HG02885 (cell line): ENCODE data around the gene PTCH1.

ENCODE experiments used
- ATAC-seq: cut with Tn5 transposase; IDR thresholded peaks from one replicate; pipeline ENCODE4 v1.9.1; 2021; ENCODE audit warnings: mild to moderate bottlenecking; ENCODE audit not compliant: unreplicated experiment, poor library complexity

PTCH1 gene

DNA sequence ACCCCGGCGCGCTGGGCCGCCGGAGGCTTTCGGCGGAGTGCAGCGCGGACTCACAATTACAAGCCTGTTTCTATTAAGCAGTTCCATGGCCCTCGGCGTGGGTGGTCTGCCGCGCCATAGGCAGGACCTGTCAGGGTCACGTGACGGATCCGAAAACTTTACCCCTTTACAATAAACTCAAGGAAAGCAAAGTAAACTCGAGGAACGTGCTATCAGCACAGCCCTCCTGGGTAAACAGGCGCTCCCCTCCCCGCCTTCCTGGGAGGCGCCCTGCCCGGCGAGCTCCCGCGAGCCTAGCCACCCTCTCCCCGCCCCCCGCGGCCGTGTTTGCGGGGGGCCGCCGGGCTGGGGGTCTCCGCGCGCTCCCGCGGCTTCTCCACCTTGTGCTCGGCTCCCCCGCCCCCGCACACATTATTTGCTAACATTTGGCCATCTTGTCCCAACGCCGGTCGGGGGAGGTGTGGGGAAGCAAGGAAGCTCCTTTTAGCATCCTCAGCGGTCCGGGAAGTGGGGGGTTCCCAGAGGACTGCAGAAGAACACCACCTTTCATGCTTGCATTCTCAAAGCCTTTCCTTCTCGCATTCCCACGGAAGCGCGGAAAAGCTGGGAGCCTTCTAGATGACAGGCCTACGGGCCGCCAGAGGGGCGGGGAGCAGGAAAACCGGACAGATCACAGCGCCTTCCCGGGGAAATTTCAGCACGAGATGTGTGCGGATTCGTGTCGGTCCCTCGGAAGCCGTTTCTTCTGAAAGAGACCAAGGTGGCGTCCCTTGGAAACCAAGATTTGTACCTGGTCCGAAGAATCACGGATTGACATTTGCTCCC, at the start of gene PTCH1:
Gene PTCH1, minus strand, starts transcription at position 238 of the 825 bp plus-strand sequence.
- ATAC-seq = no peak

- ATAC-seq = no peak
Measured at GRCh38 chr9:95565982-95566381, 49.2 kb upstream of the PTCH1 start.

- ATAC-seq = no peak
Measured at GRCh38 chr9:95561913-95562312, 45.1 kb upstream of the PTCH1 start.

GRCh38 chr9:95557142-95557541, 40.4 kb upstream of the PTCH1 start:
- ATAC-seq = no peak

GRCh38 chr9:95556521-95556920, 39.8 kb upstream of the PTCH1 start:
- no peak for ATAC-seq

DNA sequence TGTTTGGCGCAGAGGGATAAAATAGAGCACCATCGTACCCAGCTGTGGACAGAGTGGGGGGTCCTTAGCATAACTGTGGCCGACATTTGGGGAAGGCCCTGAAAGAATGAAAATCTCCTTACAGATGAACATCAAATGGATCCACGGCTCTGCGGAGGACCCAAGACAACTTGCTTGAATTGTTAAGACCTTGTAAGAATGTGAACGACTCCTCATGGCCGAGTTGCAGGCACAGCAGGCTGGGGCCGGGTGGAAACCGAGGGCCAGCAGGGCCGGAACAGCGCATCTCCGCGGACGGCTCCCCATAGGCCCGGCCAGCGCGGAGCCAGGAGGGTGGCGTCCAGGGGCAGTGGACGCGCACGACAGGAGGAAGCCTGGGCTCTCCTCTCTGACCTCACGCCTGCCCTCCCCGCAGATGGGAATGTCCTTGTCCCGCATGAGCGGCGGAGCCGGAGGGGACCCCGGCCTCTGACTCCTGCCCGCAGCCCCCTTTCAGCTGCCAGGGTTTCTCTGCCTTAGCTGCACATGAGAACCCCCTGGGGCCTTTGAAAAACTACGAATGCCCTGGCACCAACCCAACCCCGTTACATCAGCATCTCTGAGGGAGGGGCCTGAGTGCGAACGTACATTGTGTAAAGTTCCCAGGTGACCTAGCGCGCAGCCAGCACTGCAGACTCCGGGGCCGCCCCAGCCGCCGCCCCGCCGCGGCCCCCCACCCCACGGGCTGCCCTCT, 36.2 kb upstream of the PTCH1 start:
- no peak for ATAC-seq

DNA sequence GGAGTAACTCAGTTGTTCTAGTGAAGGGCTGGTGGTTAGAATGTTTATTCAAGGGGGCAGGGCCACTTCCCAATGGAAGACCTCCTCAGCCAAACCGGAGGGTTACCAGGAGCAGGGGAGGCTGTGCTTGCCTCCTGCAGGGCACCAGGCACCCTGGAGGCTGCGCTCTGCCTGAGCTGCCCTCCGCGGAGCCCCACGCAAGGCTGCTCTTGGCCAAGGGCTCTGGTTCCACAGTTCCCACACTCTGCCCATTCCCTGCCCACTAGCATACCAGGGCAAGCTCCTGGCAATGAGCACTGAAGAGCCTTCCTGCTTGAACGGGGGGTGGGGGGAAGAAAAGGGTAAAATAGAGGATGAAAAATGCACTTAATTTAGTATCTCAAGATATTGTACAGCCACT, 35.5 kb upstream of the PTCH1 start:
- ATAC-seq = no peak

GRCh38 chr9:95551406-95551805, 34.6 kb upstream of the PTCH1 start:
- ATAC-seq = no peak

DNA sequence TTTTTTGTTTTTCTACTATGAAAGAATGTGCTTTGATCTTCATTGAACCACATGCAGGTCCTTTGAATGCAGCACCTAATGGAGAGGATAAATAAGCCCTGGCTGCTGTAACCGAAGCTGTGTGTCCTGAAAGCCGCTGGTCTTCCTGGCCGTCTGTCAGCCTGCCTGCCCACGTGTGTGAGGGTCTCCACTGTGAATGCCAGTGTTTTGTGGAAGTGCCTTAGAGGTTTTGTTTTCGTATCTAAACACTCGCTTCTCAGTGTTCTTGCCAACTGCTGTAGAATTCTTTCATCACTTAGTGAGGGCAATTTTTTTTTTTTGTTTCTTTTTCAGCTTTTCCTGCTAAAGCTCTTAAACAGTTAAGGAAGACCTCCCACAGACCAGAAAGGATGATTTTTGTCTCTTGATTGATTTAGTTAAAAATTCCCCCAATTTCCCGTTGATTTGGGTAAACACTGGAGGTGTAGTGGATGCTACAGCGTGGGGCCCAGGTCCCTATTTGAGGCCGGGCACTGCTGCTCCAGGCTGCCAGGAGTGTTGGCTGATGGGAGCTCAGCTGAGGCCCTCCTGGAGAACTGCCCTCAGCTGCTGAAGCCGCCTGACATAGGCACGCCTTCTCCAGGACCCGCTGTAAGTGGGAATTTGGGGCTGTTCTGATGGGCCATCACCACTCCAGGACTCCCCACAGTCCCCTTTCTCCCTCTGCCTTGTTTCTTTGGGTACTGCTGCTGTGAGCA, 29.2 kb upstream of the PTCH1 start:
- no peak for ATAC-seq

DNA sequence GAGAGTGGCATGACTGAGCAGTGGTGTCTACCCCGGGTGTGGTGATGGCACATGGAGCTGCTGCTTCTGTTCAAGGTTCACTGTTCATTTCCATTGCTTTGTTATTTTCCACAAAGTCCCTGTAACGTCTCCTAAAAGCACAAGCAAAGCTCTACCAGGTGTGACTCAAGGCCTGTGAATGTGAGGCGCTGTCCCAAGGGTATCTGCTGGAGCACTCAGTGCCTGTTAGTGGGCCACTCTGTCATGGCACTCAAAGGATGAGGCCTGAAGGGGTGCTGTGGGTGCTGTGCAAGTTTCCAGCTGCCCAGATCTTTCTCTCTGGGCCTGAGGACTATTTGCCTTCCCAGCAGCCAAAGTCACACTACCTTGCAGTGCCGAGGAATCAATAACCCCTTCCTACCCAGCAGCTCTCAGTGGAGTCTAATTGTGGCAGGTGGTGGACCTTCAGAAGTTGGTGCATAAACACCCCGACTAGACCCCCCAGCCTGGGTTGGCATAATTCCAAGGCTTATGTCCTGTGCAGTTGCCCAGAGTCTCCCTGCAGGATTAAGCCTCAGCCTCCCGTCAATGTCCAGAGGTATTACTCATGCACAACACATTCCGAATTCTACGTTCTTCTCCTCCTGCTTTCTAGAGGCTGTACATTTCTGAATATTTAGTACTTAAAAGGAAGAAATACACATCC, 17.4 kb upstream of the PTCH1 start:
- no peak for ATAC-seq

DNA sequence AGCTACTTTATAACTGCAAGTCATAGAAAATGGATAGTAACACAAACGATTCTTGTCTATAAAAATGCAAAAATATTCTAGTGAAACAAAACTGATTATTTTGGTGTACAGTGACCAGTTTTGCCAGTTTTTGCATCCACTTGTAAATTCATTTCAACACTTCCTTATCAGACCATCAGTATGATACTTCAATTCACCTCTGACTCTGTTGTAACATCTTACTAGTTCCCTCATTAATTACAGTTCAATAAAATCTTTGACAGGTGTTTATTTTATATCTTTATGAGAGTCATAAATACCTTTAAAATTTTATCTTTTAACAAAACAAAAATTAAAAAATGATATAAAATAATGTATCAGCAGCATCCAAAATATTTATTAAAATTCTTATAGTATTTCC, 13.1 kb upstream of the PTCH1 start:
- no peak for ATAC-seq

GRCh38 chr9:95528908-95529502, 12.2 kb upstream of the PTCH1 start:
- no peak for ATAC-seq

DNA sequence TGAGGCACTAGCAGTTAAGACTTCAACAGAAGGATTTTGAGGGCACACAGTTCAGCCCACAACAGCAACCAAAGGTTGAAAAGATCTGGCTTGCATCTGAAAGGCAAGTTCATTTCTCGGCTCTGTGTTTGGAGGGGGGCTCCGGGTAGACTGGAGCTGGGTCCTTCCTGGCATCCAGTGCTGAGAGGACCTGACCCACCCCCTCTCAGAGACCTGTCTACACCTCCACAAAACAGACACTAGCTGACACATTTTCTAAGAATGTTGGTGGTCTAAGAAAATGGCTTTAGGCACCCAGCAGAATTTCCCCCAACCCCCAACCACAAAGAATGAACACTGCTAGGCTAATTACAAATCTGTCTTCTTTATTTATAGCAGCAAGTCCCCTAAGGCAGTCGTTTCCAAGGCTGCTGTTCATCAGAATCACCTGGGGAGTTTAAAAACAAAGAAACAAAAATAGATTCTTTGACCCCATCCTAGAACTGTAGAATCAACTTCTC, 6.2 kb upstream of the PTCH1 start:
- no peak for ATAC-seq

GRCh38 chr9:95521699-95522098, 4.9 kb upstream of the PTCH1 start:
- no peak for ATAC-seq

DNA sequence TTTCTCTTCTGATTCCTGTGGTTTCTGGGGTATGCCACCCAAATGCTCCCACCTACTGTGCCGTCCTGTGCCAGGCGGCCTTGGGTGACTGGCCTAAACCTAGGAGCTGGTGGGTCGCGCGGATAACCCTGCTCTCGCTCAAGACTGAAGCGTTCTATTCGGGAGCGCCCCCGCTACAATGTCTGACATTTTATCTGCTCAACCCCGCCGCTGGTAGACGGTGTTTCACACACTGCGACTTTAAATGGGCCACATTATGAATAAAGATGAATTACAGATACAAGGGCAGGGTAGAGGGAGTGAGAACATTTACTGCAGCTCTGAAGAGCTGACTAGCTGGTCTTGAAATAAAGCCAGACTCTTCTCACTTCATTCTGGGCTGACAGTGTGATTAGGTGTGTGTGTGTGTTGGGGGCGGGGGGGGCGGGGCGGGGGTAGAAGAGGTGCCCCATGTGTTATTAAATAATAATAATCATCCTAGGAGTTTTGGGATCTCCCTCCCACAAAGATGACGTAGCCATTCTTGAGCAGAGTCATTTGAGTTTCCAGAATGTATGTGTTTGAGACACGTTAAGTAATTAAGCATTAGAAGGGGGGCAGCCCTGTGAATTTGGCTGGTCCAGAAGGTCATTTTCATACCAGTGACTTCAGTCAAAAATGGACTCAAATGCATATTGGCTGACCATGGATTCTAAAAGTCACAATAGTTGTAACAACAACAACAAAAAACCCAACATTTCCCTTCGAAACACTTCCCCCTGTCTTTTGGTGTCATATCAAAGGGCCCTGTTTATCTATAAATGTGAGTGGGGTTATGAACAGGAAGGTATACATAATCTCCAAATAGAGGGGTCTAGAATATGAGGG, 1.0 kb upstream of the PTCH1 start:
- no peak for ATAC-seq

GRCh38 chr9:95516221-95516733, 494 bp downstream of the PTCH1 start:
- ATAC-seq = no peak

DNA sequence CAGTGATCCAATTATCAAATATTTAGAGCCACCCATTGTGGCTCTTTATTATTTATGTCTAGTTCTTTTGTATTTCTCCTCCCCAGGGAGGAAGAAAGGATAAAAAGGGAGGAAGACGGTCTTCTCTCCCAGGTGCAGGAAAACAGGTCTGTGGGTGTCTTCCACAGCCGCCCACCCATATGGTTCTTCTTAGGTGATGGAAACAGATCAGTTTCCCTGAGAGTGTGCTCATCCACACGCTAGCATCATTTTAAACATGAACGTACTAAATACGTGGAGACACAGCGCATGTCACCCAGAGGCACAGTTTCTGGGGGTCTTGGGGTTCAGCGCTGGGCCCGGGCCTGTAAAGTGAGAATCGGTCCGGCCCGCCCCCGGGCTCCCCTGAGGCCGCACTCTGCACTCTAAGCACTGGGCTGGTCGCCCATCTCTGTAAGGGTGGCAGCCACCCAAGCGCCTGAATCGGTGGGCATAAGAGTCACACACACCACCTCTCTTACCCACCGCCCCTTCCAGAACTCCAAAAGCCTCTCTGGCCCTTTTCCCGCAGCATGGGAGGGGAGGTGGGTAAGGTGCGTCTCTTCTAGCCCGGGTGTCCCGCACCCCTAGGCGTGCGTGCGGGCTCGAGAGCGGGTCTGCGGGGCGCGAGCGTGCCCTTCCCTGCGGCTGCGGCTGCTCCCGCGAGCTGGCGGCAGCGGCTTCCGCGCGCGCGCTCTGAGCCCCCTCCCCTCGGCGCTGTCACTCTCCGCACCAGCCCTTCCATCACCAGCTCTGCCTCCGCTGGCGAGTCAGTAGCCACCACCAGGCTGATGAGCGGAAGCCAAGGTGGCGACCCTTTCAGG, 1.3 kb downstream of the PTCH1 start:
- no peak for ATAC-seq

GRCh38 chr9:95514342-95514741, 2.4 kb downstream of the PTCH1 start:
- no peak for ATAC-seq
